Stimulated activated CD4-positive, alpha-beta T cell treated with anti-CD3 and anti-CD28 coated beads, Interleukin-4, amount 100 ng/mL, for 4 hours (primary cell): ENCODE data around the gene BCL7B.
"Not testable (repeated sequence)": the region's sequence is repeated elsewhere in the genome, so short reads cannot be mapped to it uniquely, and the experiment has no call there.

Experiments
- DNase-seq, 2 experiments: peaks; one replicate each; pipeline ENCODE4 v3.0.0-alpha.2; 2020

BCL7B gene

DNA sequence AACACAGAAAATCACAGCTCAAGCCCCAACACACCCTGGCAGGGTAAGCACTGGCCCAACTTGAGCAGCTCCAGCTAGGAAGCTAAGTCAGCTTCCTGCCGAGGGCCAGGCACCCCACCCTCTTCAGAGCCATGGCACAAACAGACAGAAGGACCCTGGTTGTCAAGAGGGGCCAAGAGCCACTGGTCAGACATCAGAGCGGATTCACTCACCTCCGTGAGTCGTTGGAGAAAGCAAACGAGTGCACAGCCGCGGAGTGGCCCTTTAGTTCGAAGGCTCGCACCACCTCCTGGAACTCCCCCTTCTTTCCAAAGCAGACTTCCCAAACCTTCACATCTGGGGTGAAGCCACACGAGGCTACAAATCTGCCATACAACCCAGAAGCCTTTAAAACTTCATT, 13.5 kb upstream of the BCL7B start:
- no peak for DNase-seq

DNA sequence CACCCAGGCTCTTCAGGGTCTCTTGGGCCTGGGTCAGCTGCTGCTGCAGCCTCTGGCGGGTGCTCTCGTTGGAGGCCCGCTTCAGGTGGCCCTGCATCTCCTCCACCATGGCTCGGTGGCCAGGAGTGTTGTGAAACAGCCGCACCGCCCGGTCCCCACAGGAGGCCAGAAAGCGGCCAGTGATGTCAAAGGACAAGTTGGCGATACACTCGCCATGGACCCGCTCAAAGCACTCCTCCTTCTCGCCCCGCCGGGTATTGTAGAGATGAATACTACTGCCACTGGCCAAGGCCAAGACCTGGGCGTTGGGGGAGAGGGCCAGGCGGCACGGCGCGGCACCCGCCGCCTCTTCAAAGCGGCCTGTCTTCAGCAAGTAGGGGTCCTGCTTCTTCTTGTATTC, 13.0 kb upstream of the BCL7B start:
- DNase-seq: no peak

DNA sequence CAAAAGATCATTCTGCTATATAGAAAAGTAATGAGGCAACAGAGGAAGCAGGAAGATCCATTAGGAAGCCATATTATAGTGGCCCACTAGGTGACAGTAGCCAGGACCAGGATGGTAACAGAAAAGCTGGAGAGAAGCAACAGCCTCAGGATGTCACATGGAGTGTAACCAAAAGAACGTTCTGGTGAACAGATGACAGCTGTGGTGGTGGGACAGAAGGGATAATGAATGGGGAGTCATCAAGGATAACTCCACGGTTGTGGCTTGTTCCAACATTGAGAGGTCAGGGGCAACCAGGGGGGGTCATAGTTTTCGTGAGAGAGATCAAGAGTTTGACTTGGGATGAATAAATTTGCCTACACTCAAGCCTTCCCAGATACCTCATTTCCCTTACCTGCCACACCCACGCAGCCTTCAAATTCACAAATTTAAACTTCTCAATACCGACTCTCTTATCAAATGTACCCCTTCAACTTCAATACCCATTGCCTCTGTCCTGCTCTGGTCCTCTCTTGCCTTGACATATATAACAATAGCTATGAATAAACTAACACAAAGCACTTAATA, 11.6 kb upstream of the BCL7B start:
- DNase-seq: no peak

DNA sequence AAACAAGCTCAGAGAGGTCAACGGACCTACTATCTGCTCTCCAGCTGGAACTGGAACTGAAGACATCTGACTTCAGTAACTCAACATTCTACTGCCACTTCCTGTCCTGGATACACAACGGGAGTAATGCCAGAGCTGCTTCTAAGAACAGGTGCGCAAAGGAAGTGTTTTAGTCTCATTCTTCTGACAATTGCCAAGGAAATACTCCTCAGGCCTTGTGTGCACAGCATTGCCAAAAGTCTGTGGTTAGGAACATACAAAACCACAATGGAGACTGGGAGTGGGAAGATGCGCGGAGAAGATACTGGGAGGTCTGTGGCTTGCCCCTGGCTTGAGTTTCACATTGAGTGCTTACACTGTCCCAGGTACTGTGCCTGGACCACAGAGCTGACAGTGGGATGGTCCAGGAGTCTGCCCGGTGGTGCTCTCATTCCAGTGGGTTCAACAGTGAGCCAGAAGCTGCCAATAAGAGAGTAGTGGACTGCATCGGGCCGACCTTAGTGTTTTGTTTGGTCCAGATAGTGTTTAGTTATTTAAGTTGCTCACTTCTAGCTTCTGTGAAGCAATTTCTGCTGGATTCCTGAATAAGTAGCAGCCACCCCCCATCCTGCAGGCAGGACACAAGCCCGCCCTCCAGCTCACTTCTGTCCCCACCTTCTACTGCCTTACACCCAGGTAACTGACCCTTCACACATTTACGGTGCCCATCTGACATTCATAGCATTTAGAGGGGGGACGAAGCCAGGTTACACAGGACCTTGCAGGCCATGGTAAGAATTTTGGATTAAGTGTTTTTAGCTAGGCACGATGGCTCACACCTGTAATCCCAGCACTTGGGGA, 10.6 kb upstream of the BCL7B start:
- DNase-seq: no peak

DNA sequence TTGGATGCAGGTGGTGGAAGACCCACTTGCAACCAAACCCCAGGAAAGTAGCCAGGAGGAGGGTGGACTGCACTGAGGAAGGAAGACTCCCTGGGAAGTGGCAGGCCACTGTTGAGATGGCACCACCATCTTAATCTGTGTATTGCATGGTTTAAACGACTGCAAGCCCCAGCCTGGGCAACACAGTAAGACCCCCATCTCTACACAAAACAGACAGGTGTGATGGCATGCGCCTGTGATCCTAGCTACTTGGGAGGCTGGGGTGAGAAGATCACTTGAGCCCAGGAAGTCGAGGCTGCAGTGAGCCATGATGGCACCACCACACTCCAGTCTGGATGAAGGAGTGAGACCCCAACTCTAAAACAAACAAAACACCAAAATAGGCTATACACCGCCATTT, 9.7 kb upstream of the BCL7B start:
- no peak for DNase-seq

DNA sequence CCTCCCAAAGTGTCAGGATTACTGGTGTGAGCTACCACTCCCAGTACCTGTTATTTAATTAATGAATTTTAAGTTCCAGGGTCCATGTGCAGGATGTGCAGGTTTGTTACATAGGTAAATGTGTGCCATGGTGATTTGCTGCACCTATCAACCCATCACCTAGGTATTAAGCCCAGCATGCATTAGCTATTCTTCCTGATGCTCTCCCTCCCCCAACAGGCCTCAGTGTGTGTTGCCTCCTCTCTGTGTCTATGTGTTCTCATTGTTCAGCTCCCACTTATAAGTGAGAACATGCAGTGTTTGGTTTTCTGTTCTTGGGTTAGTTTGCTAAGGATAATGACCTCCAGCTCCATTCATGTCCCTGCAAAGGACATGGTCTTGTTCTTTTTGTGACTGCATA, 8.9 kb upstream of the BCL7B start:
- DNase-seq: not testable (repeated sequence)

DNA sequence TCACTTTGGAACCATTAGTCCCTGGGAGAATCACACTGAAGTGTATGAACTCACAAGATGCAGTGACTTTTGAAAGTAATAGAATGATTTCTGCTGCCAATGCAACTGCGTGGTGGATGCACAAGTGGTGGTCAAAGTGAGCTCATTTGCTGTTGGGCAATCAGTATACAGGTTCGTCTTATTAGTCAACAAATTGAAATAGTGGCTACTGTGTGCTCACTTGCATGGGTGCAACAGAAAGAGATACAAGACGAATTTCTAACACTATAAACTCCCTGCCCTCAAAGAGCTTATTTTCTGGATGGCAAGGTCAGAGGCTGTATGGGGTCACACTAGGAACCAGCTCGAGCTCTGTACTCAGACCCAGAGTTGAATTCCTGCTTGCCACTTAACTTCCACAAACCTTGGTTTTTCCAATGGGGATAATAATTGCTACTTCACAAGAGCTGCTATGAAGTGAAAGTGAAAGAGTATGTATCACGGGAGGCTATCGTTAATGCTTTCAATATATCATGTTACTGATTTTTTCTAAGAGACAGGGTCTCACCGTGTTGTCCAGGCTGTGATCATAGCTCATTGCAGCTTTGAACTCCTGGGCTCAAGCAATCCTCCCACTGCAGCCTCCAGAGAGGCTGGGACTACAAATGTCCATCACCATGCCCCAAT, 8.3 kb upstream of the BCL7B start:
- DNase-seq: no peak

DNA sequence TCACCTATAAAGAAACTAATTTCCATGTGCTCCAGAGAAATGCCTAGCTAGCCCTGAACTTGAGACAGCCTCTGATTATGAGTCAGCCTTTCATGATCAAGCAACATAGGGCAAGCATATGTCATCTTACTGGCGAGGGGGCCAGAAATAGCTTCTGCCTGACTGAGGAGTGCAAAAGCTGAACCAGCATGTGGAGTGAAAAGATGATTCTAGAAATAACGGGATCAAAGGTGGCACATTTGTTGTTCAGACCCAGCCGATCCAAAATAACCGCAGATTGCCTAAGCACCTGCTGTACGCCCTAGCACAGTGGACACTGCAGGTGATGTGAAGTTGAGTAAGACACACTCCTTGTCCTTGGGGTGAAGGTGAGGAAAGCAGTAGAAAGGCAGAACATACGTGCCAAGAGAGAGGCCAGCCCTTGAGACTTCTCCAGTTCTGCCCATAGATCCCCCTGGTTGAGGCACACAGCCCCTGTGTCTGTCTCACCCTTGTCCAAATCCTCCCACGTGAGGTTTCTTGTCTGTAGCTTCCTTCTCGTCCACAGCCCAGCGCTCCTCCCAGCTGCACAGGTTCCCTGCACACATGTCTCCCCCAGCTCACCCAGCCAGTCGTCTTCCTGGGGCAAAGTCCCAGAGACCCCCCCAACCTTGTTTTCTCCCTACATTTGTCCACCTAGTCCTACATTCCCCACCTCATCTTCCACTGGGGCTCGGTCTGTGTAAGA, 2.8 kb upstream of the BCL7B start:
- no peak for DNase-seq

DNA sequence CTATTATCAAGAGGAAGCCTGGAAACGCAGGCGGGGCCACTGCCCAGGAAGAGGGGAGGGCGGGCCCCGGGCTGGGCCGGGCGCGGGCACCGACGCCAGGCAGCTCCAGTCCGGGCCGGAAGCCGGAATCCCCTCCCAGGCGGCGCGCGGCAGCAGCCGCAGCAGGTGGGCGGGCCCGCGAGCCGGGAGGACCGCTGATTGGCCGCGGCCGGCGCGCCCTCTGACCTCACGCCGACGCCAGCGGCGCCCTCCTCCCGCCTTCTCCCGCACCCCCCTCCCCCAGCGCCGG, 438 bp downstream of the BCL7B start:
- DNase-seq: peak; percentile 89

DNA sequence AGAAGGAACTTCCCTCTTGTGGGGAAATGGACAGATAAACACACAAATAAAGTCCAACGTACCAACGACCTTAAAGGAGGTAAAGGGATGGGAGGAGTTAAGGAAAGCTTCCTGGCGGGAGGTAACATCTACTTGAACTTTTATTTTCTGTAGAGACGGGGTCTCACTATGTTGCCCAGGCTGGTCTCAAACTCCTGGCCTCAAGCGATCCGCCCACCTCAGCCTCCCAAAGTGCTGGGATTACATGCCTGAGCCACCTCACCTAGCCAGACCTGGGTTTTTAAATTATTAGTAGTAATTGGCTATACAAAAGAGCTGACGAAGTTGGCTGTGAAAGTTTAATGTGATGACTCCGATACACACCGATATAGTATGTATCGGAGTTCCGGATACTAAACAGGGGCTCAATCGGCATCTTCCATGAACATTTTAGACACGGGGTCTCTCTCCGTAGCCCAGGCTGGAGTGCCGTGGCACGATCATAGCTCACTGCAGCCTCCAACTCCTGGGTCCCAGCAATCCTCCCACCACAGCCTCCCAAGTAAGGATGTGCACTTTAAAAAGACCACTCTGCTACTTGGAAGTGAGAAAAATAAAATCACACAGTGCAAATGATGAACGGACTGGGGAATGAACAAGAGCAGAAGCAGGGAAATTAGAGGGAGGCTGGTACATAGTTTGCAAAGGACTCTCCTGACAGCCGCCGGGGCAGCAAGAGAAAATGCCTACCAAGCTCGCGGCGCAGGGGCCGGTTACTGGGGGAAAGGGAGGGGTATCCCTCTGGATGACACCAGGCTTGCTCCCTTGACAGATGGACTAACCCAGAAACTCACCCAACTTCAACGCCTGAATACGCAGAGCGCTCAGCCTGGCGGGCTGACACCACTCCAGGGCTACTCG, 1.0 kb downstream of the BCL7B start:
- no peak for DNase-seq

DNA sequence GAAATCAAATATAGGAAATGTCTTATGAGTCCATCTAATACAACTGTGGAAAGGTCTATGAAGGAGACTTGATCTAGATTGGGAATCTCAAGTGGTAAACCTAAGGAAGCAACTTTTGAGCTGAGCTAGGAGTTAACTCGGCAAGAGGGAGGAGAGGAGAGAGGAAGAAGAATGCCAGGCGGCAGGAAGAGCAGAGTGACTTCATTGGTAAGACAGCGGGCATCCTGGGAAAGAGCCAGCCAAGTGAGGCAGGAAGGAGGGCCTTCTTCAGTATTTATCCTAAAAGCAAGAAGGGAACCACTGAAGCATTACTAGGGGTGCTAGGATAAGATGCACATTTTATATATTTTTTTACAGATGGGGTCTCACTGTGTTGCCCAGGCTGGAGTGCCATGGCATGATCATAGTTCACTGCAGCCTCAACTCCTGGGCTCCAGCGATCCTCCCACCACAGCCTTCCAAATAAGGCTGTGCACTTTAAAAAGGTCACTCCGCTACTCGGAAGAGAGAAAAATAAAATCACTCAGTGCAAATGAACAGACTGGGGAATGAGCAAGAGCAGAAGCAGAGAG, 2.0 kb downstream of the BCL7B start:
- no peak for DNase-seq

DNA sequence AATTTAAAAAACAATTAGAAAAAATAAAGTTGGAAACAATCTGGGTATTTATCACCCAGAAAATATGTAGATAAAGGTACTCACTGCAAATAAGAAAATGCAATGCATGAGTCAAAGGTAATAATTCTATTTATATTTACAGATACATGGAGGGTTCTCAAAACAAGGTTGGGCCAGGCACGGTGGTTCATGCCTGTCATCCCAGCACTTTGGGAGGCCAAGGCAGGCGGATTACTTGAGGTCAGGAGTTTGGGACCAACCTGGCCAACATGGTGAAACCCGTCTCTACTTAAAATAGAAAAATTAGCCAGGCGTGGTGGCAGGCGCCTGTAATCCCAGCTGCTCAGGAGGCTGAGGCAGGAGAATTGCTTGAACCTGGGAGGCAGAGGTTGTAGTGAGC, 7.4 kb downstream of the BCL7B start:
- not testable (repeated sequence) for DNase-seq

DNA sequence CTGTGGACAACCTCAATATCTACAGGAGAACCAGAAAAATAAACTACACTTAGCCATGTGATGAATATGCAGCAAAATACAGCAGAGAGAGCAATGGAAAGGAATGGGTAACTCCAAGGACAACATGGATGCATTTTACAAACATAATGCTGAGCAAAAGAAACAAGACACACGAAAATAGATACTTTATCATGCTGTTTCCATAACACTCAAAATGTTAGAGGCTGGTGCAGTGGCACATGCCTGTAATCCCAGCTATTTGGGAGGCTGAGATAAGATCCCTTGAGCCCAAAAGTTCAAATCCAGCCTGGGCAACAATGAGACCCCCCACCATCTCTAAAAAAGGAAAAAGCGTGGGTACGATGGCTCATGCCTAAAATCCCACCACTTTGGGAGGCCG, 8.3 kb downstream of the BCL7B start:
- DNase-seq: no peak

DNA sequence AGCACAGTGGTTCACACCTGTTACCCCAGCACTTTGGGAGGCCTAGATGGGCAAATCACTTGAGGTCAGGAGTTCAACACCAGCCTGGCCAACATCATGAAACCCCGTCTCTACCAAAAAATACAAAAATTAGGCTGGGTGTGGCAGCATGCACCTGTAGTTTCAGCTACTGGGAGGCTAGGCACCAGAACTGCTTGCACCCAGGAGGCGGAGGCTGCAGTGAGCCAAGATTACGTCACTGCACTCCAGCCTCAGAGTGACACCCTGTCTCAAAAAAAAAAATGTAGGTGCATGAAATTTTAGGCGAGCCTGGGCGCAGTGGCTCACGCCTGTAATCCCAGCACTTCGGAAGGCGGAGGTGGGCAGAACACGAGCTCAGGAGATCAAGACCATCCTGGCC, 9.6 kb downstream of the BCL7B start:
- DNase-seq: no peak

DNA sequence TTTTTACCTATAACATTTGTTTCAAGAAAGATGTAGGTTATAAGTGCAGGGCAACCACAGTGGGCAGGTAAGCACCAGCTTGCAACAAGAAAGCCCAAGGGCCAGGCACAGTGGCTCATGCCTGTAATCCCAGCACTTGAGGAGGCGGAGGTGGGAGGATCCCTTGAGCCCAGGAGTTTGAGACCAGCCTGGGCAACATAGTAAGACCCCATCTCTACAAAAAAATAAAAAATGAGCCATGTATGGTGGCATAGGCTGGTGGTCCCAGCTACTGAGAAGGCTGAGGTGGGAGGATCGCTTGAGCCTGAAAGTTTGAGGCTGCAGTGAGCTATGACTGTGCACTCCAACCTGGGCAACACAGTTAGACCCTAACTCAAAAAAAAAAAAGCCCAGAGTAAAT, 12.8 kb downstream of the BCL7B start:
- no peak for DNase-seq

DNA sequence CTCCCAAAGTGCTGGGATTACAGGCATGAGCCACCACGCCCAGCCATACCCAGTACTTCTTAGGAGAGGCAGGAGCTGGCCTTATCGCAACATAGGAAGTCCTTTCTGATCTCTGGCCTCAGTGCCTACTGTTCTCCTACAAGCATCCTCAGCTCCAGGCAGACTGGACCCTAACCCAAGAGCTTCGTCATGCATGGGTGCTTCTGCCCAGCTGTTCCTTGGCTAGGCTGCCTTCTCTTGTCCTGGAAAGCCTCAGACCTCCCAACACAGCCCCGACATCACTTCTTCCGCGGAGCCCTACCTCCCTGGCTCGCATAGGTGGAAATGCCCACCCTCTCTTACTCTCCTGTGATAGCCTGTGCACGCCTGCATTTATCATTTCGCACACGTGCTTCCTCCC, 15.8 kb downstream of the BCL7B start:
- DNase-seq: no peak

DNA sequence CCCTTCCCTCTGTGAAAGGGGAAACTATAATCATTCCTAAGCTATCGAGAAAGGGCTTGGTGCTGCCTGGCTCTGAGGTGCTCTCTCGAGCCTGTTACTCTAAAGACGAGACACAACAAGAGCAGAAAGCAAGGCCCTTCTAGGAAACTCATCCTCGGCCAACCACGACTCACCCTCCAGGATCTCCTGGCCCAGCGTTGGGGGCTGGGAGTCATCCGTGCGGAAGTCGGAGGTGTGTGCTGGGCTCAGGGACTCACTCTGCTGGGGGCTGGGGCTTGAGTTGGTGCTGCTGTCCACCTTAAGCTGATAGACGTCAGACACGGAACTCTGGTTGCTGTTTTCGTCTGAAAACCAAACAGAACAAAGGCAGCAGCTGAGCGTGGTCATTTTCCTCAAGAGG, 17.8 kb downstream of the BCL7B start:
- DNase-seq: no peak

DNA sequence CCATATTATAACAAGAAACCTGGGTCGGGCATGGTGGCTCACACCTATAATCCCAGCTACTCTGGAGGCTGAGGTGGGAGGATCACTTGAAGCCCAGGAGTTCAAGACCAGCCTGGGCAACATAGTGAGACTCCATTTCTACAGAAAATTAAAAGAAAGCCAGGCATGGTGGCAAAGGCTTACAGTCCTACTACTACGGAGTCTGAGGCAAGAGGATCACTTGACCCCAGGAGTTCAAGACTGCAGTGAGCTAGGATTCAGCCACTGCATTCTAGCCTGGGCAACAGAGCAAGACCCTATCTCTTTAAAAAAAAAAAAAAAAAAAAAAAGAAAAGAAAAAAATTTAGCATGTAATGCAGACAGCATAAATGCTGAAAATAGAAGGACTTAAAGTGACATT, 19.0 kb downstream of the BCL7B start:
- DNase-seq: not testable (repeated sequence)

DNA sequence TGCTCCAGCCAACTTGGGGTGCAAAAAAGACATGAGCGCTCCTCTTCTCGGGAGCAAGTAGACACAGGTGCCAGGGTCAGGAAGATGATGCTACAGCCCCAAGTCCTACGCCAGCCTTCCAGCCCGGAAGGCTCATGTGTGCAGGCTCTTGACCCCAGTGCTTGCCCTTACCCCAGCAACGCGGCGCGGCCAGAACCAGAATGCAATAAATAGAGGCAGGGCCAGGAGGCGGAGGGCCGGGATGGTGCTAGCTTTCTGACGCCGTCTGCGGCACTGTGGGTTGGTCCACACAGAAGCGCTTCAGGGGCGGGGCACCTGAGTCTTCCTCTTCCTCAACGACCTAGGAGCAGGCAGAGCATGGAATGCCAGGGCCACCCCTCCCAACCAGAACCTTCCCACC, 20.4 kb downstream of the BCL7B start:
- DNase-seq: no peak

DNA sequence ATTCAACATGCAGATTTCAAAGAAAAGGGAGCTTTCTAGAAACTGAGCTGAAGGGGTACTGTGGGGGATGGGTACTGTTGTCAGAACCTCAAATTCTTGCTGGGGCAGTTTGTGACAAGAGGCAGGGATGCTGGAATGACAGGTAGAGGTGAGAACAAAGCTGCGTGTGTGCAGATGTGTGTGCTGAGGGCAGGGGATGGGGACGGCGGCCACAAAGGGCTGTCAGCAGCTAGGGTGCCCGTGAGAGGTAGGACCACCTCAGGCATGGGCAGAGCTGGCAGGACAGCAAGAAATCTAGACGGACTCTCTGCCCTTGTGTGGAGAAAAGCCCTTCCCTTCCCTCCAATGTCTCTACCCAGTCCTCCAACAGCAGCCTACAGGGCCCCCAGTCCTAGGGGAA, 21.0 kb downstream of the BCL7B start:
- DNase-seq: no peak

DNA sequence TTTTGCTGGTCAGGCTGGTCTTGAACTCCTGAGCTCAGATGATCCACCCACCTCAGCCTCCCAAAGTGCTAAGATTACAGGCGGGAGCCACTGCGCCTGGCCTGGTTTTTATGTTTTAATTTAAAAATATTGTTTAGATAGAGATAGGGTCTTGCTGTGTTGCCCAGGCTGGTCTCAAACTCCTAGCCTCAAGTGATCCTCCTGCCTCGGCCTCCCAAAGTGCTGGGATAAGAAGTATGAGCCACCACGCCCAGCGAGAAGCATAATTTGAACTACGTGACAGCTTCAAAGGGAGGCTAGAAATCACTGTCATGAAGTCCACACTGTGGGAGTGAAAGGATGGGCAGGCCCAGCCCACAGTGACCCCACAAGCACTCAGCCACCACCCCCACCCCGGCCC, 21.6 kb downstream of the BCL7B start:
- DNase-seq: not testable (repeated sequence)

DNA sequence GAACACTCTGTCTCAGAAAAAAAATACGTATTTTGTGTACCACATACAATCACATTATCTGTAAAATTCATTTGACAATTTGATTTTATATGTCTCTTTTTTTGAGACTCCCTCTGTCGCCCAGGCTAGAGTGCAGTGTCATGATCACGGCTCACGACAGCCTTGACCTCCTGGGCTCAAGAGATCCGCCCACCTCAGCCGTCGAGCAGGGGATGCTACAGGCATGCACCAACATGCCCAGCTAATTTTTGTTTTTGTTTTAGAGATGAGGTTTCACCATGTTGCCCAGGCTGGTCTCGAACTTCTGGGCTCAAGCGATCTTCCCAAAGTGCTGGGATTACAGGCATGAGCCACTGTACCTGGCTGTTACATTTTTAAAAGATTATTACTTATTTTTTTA, 23.7 kb downstream of the BCL7B start:
- DNase-seq: no peak
